Ishikawa (cell line): ENCODE results near the gene CDC42EP5.

Experiments
- CEBPB ChIP-seq: IDR thresholded peaks from 2 replicates; pipeline ENCODE4 v1.6.1; 2012
- CREB1 ChIP-seq: IDR thresholded peaks from 2 replicates; pipeline ENCODE4 v1.6.1; 2012; ENCODE audit warnings: low read depth
- EGR1 ChIP-seq: IDR thresholded peaks from 2 replicates; pipeline ENCODE4 v1.6.1; 2012
- EP300 ChIP-seq: IDR thresholded peaks from 2 replicates; pipeline ENCODE4 v1.6.1; 2012; ENCODE audit warnings: borderline replicate concordance
- FOXM1 ChIP-seq: IDR thresholded peaks from 2 replicates; pipeline ENCODE4 v1.6.1; 2012; ENCODE audit warnings: low read depth, borderline replicate concordance
- NFIC ChIP-seq: IDR thresholded peaks from 2 replicates; pipeline ENCODE4 v1.6.1; 2012
- RAD21 ChIP-seq: IDR thresholded peaks from 2 replicates; pipeline ENCODE4 v1.6.1; 2012; ENCODE audit warnings: low read depth
- TAF1 ChIP-seq: IDR thresholded peaks from 2 replicates; pipeline ENCODE4 v1.6.1; 2012; ENCODE audit warnings: low read depth, mild to moderate bottlenecking
- TCF12 ChIP-seq: IDR thresholded peaks from 2 replicates; pipeline ENCODE4 v1.6.1; 2012; ENCODE audit warnings: low read depth
- TEAD4 ChIP-seq: IDR thresholded peaks from 2 replicates; pipeline ENCODE4 v1.6.1; 2012
- YY1 ChIP-seq: IDR thresholded peaks from 2 replicates; pipeline ENCODE4 v1.6.1; 2012; ENCODE audit warnings: low read depth
- ZBTB7A ChIP-seq: IDR thresholded peaks from 2 replicates; pipeline ENCODE4 v1.6.1; 2012; ENCODE audit warnings: low read depth
- TF ChIP-seq, protein P1 (sequence below): IDR thresholded peaks from 2 replicates; pipeline ENCODE4 v1.6.1; 2012
- TF ChIP-seq, protein P2 (sequence below): IDR thresholded peaks from 2 replicates; pipeline ENCODE4 v1.6.1; 2012
- TF ChIP-seq, protein P3 (sequence below): IDR thresholded peaks from 2 replicates; pipeline ENCODE4 v1.6.1; 2012; ENCODE audit warnings: low read depth, mild to moderate bottlenecking

CDC42EP5 gene

DNA sequence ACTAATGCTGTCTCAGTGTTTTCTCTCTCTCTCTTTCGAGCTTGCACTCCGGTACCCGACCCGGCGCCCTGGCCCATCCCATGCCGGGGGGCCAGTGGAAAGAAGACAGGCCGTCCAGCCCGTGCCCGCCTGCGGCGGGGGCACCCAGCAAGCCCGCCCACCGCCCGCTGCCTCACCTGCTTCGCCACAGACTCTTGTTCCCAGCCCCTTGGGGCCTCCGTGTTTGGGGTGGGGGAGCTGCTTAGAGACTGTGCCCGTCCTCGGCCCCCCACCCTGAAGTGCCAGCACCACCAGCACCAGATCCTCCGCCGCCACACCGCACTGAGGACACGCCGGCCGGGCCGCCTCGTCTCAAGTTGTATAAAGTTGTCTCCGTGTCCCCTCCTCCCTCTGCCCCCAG, 11.9 kb downstream of the CDC42EP5 start:
- no peak for TF ChIP-seq CEBPB
- TF ChIP-seq, protein P1, sequence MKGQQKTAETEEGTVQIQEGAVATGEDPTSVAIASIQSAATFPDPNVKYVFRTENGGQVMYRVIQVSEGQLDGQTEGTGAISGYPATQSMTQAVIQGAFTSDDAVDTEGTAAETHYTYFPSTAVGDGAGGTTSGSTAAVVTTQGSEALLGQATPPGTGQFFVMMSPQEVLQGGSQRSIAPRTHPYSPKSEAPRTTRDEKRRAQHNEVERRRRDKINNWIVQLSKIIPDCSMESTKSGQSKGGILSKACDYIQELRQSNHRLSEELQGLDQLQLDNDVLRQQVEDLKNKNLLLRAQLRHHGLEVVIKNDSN = no peak
- no peak for TF ChIP-seq EGR1
- TF ChIP-seq, protein P2, sequence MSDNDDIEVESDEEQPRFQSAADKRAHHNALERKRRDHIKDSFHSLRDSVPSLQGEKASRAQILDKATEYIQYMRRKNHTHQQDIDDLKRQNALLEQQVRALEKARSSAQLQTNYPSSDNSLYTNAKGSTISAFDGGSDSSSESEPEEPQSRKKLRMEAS = no peak
- TF ChIP-seq RAD21 = no peak
- no peak for TF ChIP-seq EP300
- TF ChIP-seq FOXM1 = no peak
- TF ChIP-seq CREB1 = no peak
- TF ChIP-seq ZBTB7A = no peak
- no peak for TF ChIP-seq TEAD4
- TF ChIP-seq YY1 = no peak
- TF ChIP-seq, protein P3, sequence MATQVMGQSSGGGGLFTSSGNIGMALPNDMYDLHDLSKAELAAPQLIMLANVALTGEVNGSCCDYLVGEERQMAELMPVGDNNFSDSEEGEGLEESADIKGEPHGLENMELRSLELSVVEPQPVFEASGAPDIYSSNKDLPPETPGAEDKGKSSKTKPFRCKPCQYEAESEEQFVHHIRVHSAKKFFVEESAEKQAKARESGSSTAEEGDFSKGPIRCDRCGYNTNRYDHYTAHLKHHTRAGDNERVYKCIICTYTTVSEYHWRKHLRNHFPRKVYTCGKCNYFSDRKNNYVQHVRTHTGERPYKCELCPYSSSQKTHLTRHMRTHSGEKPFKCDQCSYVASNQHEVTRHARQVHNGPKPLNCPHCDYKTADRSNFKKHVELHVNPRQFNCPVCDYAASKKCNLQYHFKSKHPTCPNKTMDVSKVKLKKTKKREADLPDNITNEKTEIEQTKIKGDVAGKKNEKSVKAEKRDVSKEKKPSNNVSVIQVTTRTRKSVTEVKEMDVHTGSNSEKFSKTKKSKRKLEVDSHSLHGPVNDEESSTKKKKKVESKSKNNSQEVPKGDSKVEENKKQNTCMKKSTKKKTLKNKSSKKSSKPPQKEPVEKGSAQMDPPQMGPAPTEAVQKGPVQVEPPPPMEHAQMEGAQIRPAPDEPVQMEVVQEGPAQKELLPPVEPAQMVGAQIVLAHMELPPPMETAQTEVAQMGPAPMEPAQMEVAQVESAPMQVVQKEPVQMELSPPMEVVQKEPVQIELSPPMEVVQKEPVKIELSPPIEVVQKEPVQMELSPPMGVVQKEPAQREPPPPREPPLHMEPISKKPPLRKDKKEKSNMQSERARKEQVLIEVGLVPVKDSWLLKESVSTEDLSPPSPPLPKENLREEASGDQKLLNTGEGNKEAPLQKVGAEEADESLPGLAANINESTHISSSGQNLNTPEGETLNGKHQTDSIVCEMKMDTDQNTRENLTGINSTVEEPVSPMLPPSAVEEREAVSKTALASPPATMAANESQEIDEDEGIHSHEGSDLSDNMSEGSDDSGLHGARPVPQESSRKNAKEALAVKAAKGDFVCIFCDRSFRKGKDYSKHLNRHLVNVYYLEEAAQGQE = no peak
- no peak for TF ChIP-seq TCF12
- no peak for TF ChIP-seq TAF1
- no peak for TF ChIP-seq NFIC

DNA sequence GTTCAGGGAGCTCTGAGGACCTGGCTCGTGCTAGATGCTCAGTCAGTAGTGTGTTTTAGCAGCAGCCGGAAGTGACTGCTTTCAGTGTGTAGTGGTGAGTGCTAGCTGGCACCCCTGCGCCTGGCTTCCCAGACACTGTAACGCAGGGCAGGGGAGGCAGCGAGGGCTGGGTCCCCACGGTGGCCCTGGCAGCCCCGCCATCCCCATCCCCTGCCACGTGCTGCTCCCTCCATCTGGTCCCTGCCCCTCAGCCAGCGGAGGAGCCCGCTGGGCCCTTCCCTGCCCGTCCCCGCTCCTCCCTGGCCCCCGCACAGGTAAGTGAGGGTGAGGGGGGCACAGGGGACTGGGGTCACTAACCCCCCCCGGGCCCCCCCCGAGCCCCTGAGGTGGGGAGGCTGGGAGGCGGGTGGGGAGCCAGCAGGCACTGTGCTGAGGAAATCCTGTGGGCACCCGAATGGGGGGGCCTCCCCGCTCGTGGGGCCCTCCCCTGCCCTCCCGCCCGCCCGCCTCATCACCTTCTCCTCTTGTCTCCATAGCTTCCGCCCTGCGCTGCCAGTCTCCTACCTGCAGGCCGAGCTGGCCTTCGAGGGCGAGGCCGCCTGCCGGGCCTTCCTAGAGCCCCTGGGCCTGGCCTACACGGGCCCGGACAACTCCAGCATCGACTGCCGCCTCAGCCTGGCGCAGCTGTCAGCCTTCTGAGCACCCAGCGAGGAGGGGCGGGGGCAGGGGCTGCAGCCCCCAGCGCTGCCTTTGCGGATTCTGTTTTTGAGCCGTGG, 12.7 kb downstream of the CDC42EP5 start:
- TF ChIP-seq ZBTB7A (no peak; the same call in 1 of the 2 replicates), FOXM1 (no peak), TAF1 (no peak), CEBPB (no peak), EGR1 (no peak), TEAD4 (no peak), NFIC (no peak), RAD21 (no peak), TCF12 (no peak), EP300 (no peak), YY1 (no peak), CREB1 (no peak)
- TF ChIP-seq, protein P3 = no peak
- TF ChIP-seq, protein P1 = no peak
- TF ChIP-seq, protein P2 = no peak

DNA sequence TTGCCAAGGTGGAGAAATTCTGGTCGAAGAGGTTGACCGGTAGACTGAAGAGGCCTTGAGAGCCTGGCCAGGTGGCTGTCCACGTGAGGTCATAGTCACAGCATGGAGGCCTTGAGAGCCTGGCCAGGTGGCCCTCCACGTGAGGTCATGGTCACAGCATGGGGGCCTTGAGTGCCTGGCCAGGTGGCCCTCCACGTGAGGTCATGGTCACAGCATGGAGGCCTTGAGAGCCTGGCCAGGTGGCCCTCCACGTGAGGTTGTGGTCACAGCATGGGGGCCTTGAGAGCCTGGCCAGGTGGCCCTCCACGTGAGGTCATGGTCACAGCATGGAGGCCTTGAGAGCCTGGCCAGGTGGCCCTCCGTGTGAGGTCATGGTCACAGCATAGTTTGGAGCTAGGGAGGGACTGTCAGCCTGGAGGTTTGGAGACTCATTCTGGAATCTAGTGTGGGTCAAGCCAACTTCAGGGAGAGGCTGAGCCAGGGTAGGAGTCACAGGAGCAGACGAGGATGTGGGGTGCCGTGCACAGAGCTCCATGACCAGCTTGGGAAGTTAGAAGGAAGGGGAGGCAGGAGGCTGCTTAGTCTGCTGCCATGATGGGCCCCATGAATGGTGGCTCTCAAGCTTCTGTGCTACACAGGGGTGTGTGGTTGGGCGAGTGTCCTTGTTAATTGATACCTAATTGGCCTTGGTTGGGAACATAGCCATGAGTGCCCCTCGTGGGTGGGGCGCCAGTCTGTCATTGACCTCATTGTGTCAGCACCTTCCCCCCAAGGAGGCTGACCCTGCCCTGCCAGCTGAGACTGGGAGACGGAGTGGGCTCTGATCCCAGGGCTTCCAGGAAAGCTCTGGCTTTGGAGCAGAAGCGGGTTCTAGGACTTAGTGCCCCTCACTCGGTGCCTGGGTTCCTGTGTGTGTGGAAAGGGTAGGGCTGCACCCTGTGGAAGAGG, 13.5 kb downstream of the CDC42EP5 start:
- TF ChIP-seq EP300 = peak; percentile 89
- peak; percentile 55 for TF ChIP-seq TEAD4
- TF ChIP-seq TCF12 = peak; percentile 100
- TF ChIP-seq NFIC = peak; percentile 73
- TF ChIP-seq YY1 = no peak
- TF ChIP-seq, protein P2 = peak; percentile 72
- no peak for TF ChIP-seq CREB1
- TF ChIP-seq, protein P1 = peak; percentile 56
- TF ChIP-seq FOXM1 = peak; percentile 41; the same call in 1 of the 2 replicates

DNA sequence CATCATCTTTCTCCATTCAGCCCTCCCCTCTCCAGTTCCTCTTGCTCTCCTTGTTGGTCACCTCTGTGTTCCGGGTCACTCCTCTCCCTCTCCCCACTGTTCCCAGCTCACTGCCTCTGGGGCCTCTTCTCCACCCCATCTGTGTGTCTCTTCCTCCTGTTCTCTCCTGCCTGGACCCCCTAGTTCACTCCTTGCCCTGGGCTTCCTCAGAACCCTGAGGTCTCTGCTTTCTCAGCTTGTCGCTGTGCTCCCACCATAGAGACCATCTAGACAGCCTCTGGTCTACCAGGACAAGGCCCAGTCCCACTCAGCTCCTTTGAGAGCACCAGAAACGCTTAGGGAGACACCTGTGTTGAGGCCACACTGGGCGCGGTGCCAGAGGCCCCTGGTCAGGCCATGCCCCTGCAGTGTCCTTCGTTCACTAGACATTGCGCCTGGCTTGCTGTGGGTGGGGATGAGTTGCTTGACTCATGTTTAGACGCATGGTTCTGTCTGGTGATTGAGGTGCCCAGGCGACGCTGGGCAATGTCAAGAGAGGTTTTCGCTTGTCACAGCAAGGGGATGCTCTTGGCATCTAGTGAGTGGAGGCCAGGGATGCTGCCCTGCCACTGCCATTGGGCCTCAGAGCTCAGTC, 14.3 kb downstream of the CDC42EP5 start:
- TF ChIP-seq TAF1 (no peak), YY1 (no peak), NFIC (no peak), TEAD4 (no peak), RAD21 (no peak), CREB1 (no peak)
